UCSD-AML1 (cell line): Measurements from ENCODE around the gene GREB1.

Experiments used
- DNase-seq: peaks from one replicate; lab custom pipeline; 2025; ENCODE audit not compliant: unreplicated experiment; lab: John Stamatoyannopoulos, UW

The GREB1 gene

GRCh38 chr2:11598228-11598731, 64.4 kb downstream of the GREB1 start:
- DNase-seq, result no peak

DNA sequence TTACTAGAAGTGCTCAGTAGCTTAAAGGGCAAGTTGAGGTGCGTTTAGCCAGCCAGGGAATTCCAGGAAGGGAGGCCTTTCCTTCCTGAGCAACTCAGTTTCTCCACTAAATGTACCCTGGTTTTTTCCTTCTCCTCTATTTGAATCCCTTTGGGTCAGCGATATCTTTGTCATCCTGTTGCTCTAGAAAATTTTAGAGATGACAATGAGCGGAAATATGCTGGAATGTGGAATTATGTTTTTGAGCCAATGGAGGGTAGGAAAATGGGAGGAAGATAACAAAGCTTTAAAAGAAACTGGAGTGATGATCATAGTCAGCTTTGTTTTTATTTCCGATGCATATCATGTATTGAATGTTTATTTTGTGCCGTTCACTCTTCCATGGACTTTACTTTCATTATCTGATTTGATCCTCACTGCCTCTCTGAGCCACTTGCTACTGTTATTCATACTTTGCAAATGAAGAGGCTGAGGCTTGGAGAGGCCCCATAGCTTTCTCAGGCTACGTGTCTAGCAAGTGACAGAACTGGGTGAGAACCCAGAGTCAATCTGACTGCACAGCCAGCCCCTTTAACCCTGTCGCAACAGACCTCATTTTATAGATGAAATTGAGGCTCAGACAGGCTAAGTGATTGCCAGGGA, 68.8 kb downstream of the GREB1 start:
- DNase-seq, result no peak

GRCh38 chr2:11610624-11611242, 76.9 kb downstream of the GREB1 start:
- no peak for DNase-seq

- DNase-seq, result no peak
Observed at GRCh38 chr2:11611251-11611650, 77.4 kb downstream of the GREB1 start.

DNA sequence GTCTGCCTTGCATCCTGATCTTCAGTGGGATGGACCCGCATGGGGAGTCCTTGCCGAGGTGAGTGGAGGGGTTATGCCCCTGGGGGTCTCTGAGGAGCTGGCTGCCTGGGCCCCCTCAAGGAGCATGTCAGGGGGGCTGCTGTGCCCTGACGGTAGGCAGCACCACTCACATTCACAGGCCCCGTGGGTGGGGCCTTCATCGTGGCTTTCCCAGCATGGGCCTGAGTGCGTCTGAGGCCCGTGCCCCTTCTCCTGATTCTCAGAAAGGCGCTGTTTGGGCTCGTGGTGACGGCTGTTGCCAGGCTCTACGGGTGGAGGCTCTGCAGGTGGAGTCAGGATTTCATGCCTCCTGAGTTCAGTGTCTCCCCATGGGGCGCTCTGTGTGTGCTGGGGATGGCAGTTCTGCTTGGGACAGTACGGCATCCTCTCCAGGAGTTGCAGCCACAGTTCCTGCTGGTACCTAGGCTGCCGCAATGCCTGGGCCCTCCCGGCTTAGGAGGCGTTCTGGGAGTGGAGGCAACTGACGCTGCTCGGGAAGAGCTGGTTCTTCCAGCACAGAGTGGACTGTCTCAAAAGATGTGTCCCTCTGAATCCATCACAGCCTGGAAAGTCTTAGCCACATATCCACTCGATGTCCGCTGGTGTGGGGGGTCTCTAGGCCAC, 78.8 kb downstream of the GREB1 start:
- no peak for DNase-seq

DNA sequence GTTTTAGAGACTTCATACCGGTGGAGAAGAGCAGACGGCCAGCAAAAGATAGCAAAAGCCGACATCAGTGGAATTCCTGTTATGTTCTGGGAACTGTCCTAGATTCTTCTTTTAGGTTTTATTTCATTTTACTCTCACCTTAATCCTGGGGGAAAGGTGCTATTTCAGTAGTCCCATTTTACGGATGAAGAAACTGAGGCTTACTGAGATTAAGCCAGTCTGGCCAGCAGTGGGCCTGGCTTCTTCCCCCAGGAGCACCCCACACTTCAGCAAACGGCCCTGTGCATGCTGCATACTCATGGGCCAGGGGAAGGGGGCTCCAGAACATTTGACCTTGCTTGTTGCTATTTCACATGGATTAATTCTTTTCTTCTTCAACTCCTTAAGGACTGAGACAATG, 79.5 kb downstream of the GREB1 start:
- no peak for DNase-seq

DNA sequence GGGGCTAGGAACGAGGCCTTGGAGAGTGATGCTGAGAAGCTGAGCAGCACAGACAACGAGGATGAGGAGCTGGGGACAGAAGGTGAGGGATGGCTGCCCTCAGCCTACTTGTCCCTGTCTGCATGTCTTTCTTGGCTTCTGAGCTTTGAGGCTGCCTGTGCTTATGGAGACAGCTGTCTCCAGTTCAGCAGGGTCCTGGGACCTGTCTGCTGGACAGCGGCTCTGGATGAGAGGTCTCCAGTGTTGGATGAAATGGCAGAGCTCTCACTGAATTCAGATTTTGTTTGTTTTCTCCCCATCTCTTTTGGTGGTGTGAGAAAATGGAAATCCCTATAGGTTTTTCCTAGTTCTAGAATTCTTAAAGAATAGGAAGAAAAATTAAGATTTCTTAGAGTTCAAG, 81.4 kb downstream of the GREB1 start:
- DNase-seq, result no peak

DNA sequence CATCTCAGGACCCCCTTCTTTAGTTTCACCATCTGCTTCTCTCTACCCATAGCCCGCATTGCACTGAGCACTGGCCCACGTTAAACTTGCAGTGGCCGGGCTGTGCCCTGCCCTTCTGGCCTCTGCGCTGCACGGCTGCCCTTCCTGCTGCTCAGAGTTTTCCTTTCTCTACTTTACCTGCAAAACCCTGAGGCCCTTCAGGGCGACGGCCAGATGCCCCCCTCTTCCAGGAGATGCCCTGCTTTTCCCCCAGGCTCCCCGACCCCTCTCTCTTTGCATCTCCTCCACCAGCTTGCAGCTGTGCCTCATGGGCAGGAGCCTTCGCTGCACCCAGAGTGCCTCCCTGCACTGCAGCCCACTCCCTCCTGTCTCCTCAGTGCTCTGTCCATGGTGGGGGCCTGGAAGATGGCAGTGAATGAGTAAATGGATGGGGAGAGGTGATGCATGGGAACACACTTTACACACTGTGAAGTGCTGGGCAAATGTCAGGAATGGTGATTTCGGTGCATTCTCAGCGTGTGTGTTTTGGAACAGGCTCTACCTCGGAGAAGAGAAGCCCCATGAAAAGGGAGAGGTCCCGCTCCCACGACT, 82.3 kb downstream of the GREB1 start:
- DNase-seq, result no peak

GRCh38 chr2:11616851-11617415, 83.1 kb downstream of the GREB1 start:
- no peak for DNase-seq

GRCh38 chr2:11617527-11617926, 83.7 kb downstream of the GREB1 start:
- DNase-seq, result no peak

DNA sequence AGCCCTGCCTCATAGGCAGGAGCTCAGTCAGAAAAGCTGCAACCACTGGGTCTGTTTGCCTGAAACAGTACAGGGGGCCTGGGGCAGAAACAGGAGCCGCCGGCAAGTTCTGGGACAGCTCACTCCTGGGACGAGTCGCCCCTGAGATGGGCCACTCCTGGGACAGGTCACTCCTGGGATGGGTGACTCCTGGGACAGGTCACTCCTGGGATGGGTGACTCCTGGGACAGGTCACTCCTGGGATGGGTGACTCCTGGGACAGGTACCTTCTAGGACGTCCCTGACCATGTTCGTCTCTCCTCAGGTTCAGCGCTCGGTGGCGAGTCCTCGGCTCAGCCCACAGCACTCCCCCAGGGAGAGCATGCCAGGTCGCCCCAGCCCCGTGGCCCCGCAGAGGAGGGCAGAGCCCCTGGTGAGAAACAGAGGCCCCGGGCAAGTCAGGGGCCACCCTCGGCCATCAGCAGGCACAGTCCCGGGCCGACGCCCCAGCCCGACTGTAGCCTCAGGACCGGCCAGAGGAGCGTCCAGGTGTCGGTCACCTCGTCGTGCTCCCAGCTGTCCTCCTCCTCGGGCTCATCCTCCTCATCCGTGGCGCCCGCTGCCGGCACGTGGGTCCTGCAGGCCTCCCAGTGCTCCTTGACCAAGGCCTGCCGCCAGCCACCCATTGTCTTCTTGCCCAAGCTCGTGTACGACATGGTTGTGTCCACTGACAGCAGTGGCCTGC, 84.3 kb downstream of the GREB1 start:
- no peak for DNase-seq

DNA sequence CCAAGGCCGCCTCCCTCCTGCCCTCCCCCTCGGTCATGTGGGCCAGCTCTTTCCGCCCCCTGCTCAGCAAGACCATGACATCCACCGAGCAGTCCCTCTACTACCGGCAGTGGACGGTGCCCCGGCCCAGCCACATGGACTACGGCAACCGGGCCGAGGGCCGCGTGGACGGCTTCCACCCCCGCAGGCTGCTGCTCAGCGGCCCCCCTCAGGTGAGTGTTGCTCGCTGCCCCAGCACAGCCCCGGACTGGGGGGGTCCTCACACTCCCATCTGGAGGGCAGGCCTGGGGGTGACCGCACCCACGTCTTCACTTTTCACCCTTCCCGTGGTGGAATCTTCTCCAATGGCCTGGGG, 84.8 kb downstream of the GREB1 start:
- DNase-seq, result no peak

DNA sequence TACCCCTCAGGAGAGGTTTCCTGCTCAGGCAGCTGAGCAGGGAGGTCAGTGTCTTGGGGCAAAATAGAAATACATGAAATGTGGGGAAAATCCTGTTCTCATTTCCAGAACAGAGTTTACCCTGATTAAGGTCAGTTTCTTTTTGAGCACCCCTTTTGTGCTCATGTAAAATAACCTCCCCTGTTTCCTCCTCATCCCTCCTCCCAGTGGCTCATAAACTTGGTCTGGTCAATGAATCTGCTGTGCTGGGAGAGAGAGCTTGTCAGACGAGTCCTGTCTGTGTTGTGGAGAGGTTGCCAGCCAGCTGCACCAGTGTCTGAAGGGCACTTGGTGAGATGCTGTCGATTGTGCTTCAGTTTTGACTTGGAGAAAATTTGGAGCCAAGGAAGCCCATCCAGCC, 87.6 kb downstream of the GREB1 start:
- DNase-seq, result no peak

- no peak for DNase-seq
Observed at GRCh38 chr2:11622611-11623010, 88.8 kb downstream of the GREB1 start.

GRCh38 chr2:11624893-11625292, 91.0 kb downstream of the GREB1 start:
- DNase-seq, result no peak

DNA sequence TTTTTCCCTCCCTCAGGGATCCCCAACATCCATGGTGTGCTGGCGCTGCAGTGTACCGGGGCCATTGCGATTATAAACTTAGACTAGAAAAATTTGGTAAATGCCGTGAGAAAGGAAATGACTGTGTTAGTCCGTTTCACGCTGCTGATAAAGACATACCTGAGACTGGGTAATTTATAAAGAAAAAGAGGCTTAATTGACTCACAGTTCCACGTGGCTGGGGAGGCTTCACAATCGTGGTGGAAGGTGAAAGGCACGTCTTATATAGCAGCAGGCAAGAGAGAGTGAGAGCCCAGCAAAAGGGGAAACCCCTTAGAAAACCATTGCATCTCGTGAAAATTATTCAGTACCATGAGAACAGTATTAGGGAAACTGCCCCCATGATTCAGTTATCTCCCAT, 91.8 kb downstream of the GREB1 start:
- no peak for DNase-seq

GRCh38 chr2:11628675-11629074, 94.8 kb downstream of the GREB1 start:
- no peak for DNase-seq

DNA sequence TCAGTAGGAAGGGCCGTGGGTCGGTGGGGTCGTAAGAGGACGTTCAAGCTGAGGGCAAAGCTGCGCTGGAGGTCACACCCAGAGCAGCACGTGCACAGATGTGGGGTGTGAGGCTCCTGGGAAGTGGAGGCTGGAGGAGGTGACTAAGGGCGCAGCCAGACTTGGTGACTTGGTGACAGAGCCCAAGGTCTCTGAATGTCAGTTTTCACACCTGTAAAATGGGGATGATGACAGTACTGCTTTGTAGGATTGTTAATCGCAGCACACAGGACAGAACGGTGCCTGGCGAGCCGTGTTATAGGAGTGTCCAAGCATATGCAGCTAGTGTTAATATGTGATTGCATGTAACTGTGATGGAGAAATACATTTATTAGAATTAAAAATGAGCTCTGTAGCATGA, 95.4 kb downstream of the GREB1 start:
- DNase-seq, result no peak

GRCh38 chr2:11629851-11630250, 96.0 kb downstream of the GREB1 start:
- DNase-seq, result no peak

DNA sequence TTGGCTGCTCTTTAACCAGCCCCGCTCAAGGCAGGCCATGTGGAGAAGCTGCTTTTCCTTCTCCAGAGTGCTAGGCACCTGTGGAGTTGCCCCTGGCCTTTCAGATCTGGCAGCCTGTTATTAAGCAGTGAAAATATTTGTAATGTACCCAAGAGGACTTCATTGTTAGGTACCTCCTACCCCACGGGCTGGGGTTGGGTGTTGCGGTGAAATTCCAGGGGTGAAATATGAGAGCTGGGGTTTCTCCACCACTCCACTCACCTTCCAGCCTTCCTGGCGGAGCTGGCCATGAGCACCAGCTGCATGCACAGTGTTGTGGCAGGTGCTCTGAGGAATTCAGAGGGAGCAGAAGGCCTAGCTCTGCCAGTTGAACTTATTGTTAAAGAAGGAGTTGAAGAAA, 97.0 kb downstream of the GREB1 start:
- DNase-seq, result no peak

GRCh38 chr2:11631462-11631861, 97.6 kb downstream of the GREB1 start:
- no peak for DNase-seq
